GM12878 (cell line): Measurements from ENCODE around the gene SV2A. TPM values are rescaled to one million over a fixed set of nuclear protein-coding genes. Genes with fewer than 3 reads are reported as not detected.

Experiments
- ASH2L ChIP-seq: fragments of 300-600, 200-600 bp; sonication (generic); IDR thresholded peaks from 2 replicates; pipeline ENCODE4 v1.6.1; 2017; ENCODE audit warnings: low read depth, mild to moderate bottlenecking, borderline replicate concordance
- CBFB ChIP-seq: IDR thresholded peaks from 2 replicates; pipeline ENCODE4 v1.6.1; 2016; ENCODE audit warnings: antibody characterized with exemption, low read depth
- CEBPZ ChIP-seq: fragments of 150-350 bp; IDR thresholded peaks from 2 replicates; pipeline ENCODE4 v1.6.1; 2016; ENCODE audit warnings: low read depth, low read length
- ELK1 ChIP-seq: IDR thresholded peaks from 2 replicates; pipeline ENCODE4 v1.6.1; 2012; ENCODE audit warnings: low read depth, low read length, improper control_type of control experiment
- EP300 ChIP-seq, 2 experiments: fragments of 150-350 bp in 1 of 2; IDR thresholded peaks; 2 replicates each; pipeline ENCODE4 v1.6.1; 2011 to 2012; ENCODE audit warnings: low read depth in 2 of 2, low read length in 2 of 2, borderline replicate concordance in 1 of 2, improper control_type of control experiment in 1 of 2, inconsistent platforms in 1 of 2; ENCODE audit not compliant: control insufficient read depth in 1 of 2
- HDAC6 ChIP-seq: fragments of 200-600 bp; sonication (generic); IDR thresholded peaks from one replicate; pipeline ENCODE4 v1.8.0; 2017; ENCODE audit warnings: antibody characterized with exemption; ENCODE audit not compliant: unreplicated experiment
- JUNB ChIP-seq: IDR thresholded peaks from 2 replicates; pipeline ENCODE4 v1.6.1; 2016; ENCODE audit warnings: antibody characterized with exemption, mild to moderate bottlenecking
- MAX ChIP-seq: IDR thresholded peaks from 2 replicates; pipeline ENCODE4 v1.6.1; 2012; ENCODE audit warnings: low read depth, low read length, improper control_type of control experiment
- PKNOX1 ChIP-seq: fragments of 450-650 bp; IDR thresholded peaks from 2 replicates; pipeline ENCODE4 v1.6.1; 2016; ENCODE audit warnings: mild to moderate bottlenecking
- POLR2AphosphoS2 ChIP-seq: IDR thresholded peaks from 2 replicates; pipeline ENCODE4 v1.6.1; 2011; ENCODE audit warnings: low read depth, mild to moderate bottlenecking, low read length, improper control_type of control experiment, moderate library complexity
- POLR2AphosphoS5 ChIP-seq: IDR thresholded peaks from 2 replicates; pipeline ENCODE4 v1.6.1; 2011; ENCODE audit warnings: mild to moderate bottlenecking, low read length, inconsistent platforms
- SP1 ChIP-seq: IDR thresholded peaks from one replicate; pipeline ENCODE4 v1.6.1; 2011; ENCODE audit warnings: low read depth, low read length
- TCF7 ChIP-seq: IDR thresholded peaks from 2 replicates; pipeline ENCODE4 v1.6.1; 2014; ENCODE audit warnings: antibody characterized with exemption, borderline replicate concordance
- polyA plus RNA-seq, 11 experiments: library from polyadenylated mRNA; depleted of rRNA in 4 of 11; unstranded in 6 of 11; stranded (reverse) in 5 of 11; fragments of >200 nt; fragmentation: Nextera tagmentation in 4 of 11; fragmentation: Illumina TruSeq in 1 of 11; extraction: Ambion mirVana in 4 of 11; extraction: Trizol in 1 of 11; gene quantifications; 1 replicate in 1 of 11; 2 replicates in 10 of 11; pipeline versions ENCODE4 v1.2.1 to v1.2.3, GENCODE V29; 2011 to 2016; ENCODE audit warnings: inconsistent platforms in 2 of 11, missing spikeins in 2 of 11, low read depth in 1 of 11
- total RNA-seq, 4 experiments: library from RNA; depleted of rRNA in 3 of 4; stranded (reverse); fragments of >200 nt in 3 of 4; fragmentation: Illumina TruSeq in 1 of 4; extraction: Trizol in 1 of 4; gene quantifications; 2 replicates each; pipeline versions ENCODE4 v1.2.1 to v1.2.3, GENCODE V29; 2013 to 2021
- TF ChIP-seq, protein P1 (sequence below): IDR thresholded peaks from 2 replicates; pipeline ENCODE4 v1.6.1; 2012; ENCODE audit warnings: improper control_type of control experiment, low read depth, low read length; ENCODE audit not compliant: insufficient replicate concordance
- TF ChIP-seq, protein P2 (sequence below): fragments of 450-650 bp; IDR thresholded peaks from 2 replicates; pipeline ENCODE4 v1.6.1; 2016; ENCODE audit warnings: mild to moderate bottlenecking

SV2A gene
- total and polyA plus RNA-seq, 10 of the 15 experiments (the other 5 are each of a cell fraction or from before 2014, with no cell fraction given): 0.39 to 11.6 (median 5.4) TPM

- TF ChIP-seq, protein P1, sequence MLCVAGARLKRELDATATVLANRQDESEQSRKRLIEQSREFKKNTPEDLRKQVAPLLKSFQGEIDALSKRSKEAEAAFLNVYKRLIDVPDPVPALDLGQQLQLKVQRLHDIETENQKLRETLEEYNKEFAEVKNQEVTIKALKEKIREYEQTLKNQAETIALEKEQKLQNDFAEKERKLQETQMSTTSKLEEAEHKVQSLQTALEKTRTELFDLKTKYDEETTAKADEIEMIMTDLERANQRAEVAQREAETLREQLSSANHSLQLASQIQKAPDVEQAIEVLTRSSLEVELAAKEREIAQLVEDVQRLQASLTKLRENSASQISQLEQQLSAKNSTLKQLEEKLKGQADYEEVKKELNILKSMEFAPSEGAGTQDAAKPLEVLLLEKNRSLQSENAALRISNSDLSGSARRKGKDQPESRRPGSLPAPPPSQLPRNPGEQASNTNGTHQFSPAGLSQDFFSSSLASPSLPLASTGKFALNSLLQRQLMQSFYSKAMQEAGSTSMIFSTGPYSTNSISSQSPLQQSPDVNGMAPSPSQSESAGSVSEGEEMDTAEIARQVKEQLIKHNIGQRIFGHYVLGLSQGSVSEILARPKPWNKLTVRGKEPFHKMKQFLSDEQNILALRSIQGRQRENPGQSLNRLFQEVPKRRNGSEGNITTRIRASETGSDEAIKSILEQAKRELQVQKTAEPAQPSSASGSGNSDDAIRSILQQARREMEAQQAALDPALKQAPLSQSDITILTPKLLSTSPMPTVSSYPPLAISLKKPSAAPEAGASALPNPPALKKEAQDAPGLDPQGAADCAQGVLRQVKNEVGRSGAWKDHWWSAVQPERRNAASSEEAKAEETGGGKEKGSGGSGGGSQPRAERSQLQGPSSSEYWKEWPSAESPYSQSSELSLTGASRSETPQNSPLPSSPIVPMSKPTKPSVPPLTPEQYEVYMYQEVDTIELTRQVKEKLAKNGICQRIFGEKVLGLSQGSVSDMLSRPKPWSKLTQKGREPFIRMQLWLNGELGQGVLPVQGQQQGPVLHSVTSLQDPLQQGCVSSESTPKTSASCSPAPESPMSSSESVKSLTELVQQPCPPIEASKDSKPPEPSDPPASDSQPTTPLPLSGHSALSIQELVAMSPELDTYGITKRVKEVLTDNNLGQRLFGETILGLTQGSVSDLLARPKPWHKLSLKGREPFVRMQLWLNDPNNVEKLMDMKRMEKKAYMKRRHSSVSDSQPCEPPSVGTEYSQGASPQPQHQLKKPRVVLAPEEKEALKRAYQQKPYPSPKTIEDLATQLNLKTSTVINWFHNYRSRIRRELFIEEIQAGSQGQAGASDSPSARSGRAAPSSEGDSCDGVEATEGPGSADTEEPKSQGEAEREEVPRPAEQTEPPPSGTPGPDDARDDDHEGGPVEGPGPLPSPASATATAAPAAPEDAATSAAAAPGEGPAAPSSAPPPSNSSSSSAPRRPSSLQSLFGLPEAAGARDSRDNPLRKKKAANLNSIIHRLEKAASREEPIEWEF: no peak
- TF ChIP-seq POLR2AphosphoS2 (peak; percentile 95), ASH2L (peak; percentile 81; the same call in 1 of the 2 replicates), TCF7 (no peak), SP1 (peak; percentile 70), HDAC6 (peak; percentile 68), CEBPZ (no peak), CBFB (peak; percentile 94), EP300 (IDR thresholded peaks at IDR 0.05; ENCODE audit: borderline replicate concordance in 1 of 2, control insufficient read depth in 1 of 2, low read depth in 2 of 2, low read length in 2 of 2) (no peak), JUNB (0 out of 2 replicates have a peak, but pooled peaks have one; percentile 9), ELK1 (peak; percentile 78), PKNOX1 (peak; percentile 77), POLR2AphosphoS5 (peak; percentile 98), MAX (0 out of 2 replicates have a peak, but pooled peaks have one; percentile 7)
- TF ChIP-seq, protein P2, sequence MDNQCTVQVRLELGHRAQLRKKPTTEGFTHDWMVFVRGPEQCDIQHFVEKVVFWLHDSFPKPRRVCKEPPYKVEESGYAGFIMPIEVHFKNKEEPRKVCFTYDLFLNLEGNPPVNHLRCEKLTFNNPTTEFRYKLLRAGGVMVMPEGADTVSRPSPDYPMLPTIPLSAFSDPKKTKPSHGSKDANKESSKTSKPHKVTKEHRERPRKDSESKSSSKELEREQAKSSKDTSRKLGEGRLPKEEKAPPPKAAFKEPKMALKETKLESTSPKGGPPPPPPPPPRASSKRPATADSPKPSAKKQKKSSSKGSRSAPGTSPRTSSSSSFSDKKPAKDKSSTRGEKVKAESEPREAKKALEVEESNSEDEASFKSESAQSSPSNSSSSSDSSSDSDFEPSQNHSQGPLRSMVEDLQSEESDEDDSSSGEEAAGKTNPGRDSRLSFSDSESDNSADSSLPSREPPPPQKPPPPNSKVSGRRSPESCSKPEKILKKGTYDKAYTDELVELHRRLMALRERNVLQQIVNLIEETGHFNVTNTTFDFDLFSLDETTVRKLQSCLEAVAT: peak; percentile 80
These were observed 10.1 kb upstream of the SV2A start, which contains the start of gene SF3B4 (continued) for GRCh38 chr1:149927563-149928400.
